ENCODE results near the gene MPP2.
"Not testable (repeated sequence)": the region's sequence is repeated elsewhere in the genome, so short reads cannot be mapped to it uniquely, and the experiment has no call there.

Gene MPP2

GRCh38 chr17:43901861-43902589 is 5.3 kb downstream of the MPP2 start:
- H3K4me3 ChIP-seq (ENCODE audit: low read length): no peak overlapping the region
- no peak for DNase-seq (ENCODE audit: low read depth)
- no peak for TF ChIP-seq CTCF (conservative IDR thresholded peaks at IDR 0.05; ENCODE audit: low read depth, low read length)

- no peak for TF ChIP-seq CTCF (conservative IDR thresholded peaks at IDR 0.05; ENCODE audit: low read depth, low read length)
- H3K4me3 ChIP-seq (ENCODE audit: low read length): peak overlapping the region; percentile 57
- DNase-seq (ENCODE audit: low read depth): no peak
Observed at GRCh38 chr17:43900858-43901754, 6.2 kb downstream of the MPP2 start.

GRCh38 chr17:43900183-43900857 is 7.0 kb downstream of the MPP2 start:
- TF ChIP-seq CTCF (conservative IDR thresholded peaks at IDR 0.05; ENCODE audit: low read depth, low read length): no peak
- peak overlapping the region; percentile 57 for H3K4me3 ChIP-seq (ENCODE audit: low read length)
- peak; percentile 33 for DNase-seq (ENCODE audit: low read depth)

- no peak for TF ChIP-seq CTCF (conservative IDR thresholded peaks at IDR 0.05; ENCODE audit: low read depth, low read length)
- H3K4me3 ChIP-seq (ENCODE audit: low read length): no peak overlapping the region
- no peak for DNase-seq (ENCODE audit: low read depth)
Observed at GRCh38 chr17:43898446-43898845, 8.9 kb downstream of the MPP2 start.

DNA sequence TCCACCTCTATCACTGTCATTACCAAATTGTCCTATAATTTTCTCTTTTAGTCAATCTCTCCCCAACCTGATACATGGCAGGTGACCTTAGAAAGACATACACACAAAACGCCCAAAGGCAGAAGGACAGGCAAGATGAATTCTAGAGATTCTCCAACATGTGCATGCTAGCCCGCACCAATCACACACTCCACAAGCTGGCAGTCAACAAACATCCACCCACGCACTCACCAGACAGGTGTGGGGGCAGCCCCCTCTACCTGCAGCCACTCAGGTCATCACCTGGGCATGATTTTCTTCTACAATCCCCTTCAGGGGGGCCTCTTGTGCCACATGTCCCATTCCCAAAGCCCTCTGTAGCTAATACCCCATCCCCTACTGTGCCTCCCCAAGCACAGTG is 9.5 kb downstream of the MPP2 start:
- H3K4me3 ChIP-seq (ENCODE audit: low read length): no peak overlapping the region
- no peak for DNase-seq (ENCODE audit: low read depth)
- TF ChIP-seq CTCF (conservative IDR thresholded peaks at IDR 0.05; ENCODE audit: low read depth, low read length): no peak

DNA sequence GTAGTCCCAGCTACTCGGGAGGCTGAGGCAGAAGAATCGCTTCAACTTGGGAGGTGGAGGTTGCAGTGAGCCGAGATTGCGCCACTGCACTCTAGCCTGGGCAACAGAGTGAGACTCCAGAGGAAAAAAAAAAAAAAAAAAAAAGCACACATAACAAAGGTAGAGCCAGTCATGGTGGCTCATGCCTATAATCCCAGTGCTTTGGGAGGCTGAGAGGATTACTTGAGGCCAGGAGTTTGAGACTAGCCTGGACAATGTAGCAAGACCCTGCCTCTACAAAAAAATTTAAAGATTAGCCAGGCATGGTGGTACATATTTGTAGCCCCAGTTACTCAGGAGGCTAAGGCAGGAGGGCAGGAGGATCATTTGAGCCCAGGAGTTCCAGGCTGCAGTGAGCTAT is 12.8 kb downstream of the MPP2 start:
- H3K4me3 ChIP-seq (ENCODE audit: low read length); DNase-seq (ENCODE audit: low read depth): not testable (repeated sequence)

GRCh38 chr17:43892647-43892952 is 14.7 kb downstream of the MPP2 start:
- no peak for DNase-seq (ENCODE audit: low read depth)
- no peak overlapping the region for H3K4me3 ChIP-seq (ENCODE audit: low read length)
- TF ChIP-seq CTCF (conservative IDR thresholded peaks at IDR 0.05; ENCODE audit: low read depth, low read length): no peak

Measured in retinal pigment epithelial cell (primary cell).